Measurements from ENCODE around the gene TMEM158.

Gene TMEM158

GRCh38 chr3:45253316-45253715 lies 27.2 kb upstream of the TMEM158 start:
- Histone ChIP-seq H3K36me3 (ENCODE audit: control insufficient read depth, insufficient read depth, low read length) (no peaks in the 10 kb centered on the region), H3K9me3 (ENCODE audit: control insufficient read depth, insufficient read depth, low read length) (no peaks in the 10 kb centered on the region), H3K27me3 (ENCODE audit: control insufficient read depth, insufficient read depth, low read length) (no peaks in the 10 kb centered on the region), H3K4me1 (ENCODE audit: control insufficient read depth, insufficient read depth, low read length) (peaks cover 5% of the 10 kb centered on the region), H3K9ac (ENCODE audit: low read depth, low read length) (no peak overlapping the region), H3K4me3 (ENCODE audit: low read depth, low read length) (no peak overlapping the region)

GRCh38 chr3:45252826-45253225 lies 26.7 kb upstream of the TMEM158 start:
- Histone ChIP-seq H3K36me3 (ENCODE audit: control insufficient read depth, insufficient read depth, low read length) (no peaks in the 10 kb centered on the region), H3K4me1 (ENCODE audit: control insufficient read depth, insufficient read depth, low read length) (peaks cover 1% of the 10 kb centered on the region), H3K4me3 (ENCODE audit: low read depth, low read length) (no peak overlapping the region), H3K9ac (ENCODE audit: low read depth, low read length) (no peak overlapping the region), H3K27me3 (ENCODE audit: control insufficient read depth, insufficient read depth, low read length) (no peaks in the 10 kb centered on the region), H3K9me3 (ENCODE audit: control insufficient read depth, insufficient read depth, low read length) (no peaks in the 10 kb centered on the region)

- Histone ChIP-seq H3K4me1 (ENCODE audit: control insufficient read depth, insufficient read depth, low read length) (no peaks in the 10 kb centered on the region), H3K36me3 (ENCODE audit: control insufficient read depth, insufficient read depth, low read length) (no peaks in the 10 kb centered on the region), H3K4me3 (ENCODE audit: low read depth, low read length) (no peak overlapping the region), H3K9me3 (ENCODE audit: control insufficient read depth, insufficient read depth, low read length) (no peaks in the 10 kb centered on the region), H3K9ac (ENCODE audit: low read depth, low read length) (no peak overlapping the region), H3K27me3 (ENCODE audit: control insufficient read depth, insufficient read depth, low read length) (no peaks in the 10 kb centered on the region)
Measured at GRCh38 chr3:45249391-45249790, 23.3 kb upstream of the TMEM158 start.

GRCh38 chr3:45246241-45246640 lies 20.2 kb upstream of the TMEM158 start:
- no peaks in the 10 kb centered on the region for H3K9me3 ChIP-seq (ENCODE audit: control insufficient read depth, insufficient read depth, low read length)
- no peaks in the 10 kb centered on the region for H3K27me3 ChIP-seq (ENCODE audit: control insufficient read depth, insufficient read depth, low read length)

GRCh38 chr3:45244356-45244755 lies 18.3 kb upstream of the TMEM158 start:
- no peak overlapping the region for H3K9ac ChIP-seq (ENCODE audit: low read depth, low read length)
- H3K4me1 ChIP-seq (ENCODE audit: control insufficient read depth, insufficient read depth, low read length) = no peaks in the 10 kb centered on the region

More at GRCh38 chr3:45246241-45246640, 20.2 kb upstream of the TMEM158 start:
- Histone ChIP-seq H3K4me3 (ENCODE audit: low read depth, low read length) (no peak overlapping the region), H3K9ac (ENCODE audit: low read depth, low read length) (no peak overlapping the region), H3K4me1 (ENCODE audit: control insufficient read depth, insufficient read depth, low read length) (no peaks in the 10 kb centered on the region), H3K36me3 (ENCODE audit: control insufficient read depth, insufficient read depth, low read length) (no peaks in the 10 kb centered on the region)

GRCh38 chr3:45241206-45241605 lies 15.1 kb upstream of the TMEM158 start:
- H3K9ac ChIP-seq (ENCODE audit: low read depth, low read length) = no peak overlapping the region
- no peaks in the 10 kb centered on the region for H3K9me3 ChIP-seq (ENCODE audit: control insufficient read depth, insufficient read depth, low read length)
- no peaks in the 10 kb centered on the region for H3K4me1 ChIP-seq (ENCODE audit: control insufficient read depth, insufficient read depth, low read length)
- no peaks in the 10 kb centered on the region for H3K27me3 ChIP-seq (ENCODE audit: control insufficient read depth, insufficient read depth, low read length)
- no peaks in the 10 kb centered on the region for H3K36me3 ChIP-seq (ENCODE audit: control insufficient read depth, insufficient read depth, low read length)
- H3K4me3 ChIP-seq (ENCODE audit: low read depth, low read length) = no peak overlapping the region

More at GRCh38 chr3:45244356-45244755, 18.3 kb upstream of the TMEM158 start:
- H3K27me3 ChIP-seq (ENCODE audit: control insufficient read depth, insufficient read depth, low read length) = no peaks in the 10 kb centered on the region
- no peak overlapping the region for H3K4me3 ChIP-seq (ENCODE audit: low read depth, low read length)
- H3K9me3 ChIP-seq (ENCODE audit: control insufficient read depth, insufficient read depth, low read length) = no peaks in the 10 kb centered on the region
- H3K36me3 ChIP-seq (ENCODE audit: control insufficient read depth, insufficient read depth, low read length) = no peaks in the 10 kb centered on the region

- Histone ChIP-seq H3K9ac (ENCODE audit: low read depth, low read length) (no peak overlapping the region), H3K36me3 (ENCODE audit: control insufficient read depth, insufficient read depth, low read length) (no peaks in the 10 kb centered on the region), H3K4me1 (ENCODE audit: control insufficient read depth, insufficient read depth, low read length) (no peaks in the 10 kb centered on the region), H3K9me3 (ENCODE audit: control insufficient read depth, insufficient read depth, low read length) (no peaks in the 10 kb centered on the region), H3K4me3 (ENCODE audit: low read depth, low read length) (no peak overlapping the region), H3K27me3 (ENCODE audit: control insufficient read depth, insufficient read depth, low read length) (no peaks in the 10 kb centered on the region)
Measured at GRCh38 chr3:45240292-45240691, 14.2 kb upstream of the TMEM158 start.

GRCh38 chr3:45239254-45239653 lies 13.2 kb upstream of the TMEM158 start:
- no peaks in the 10 kb centered on the region for H3K4me1 ChIP-seq (ENCODE audit: control insufficient read depth, insufficient read depth, low read length)
- H3K36me3 ChIP-seq (ENCODE audit: control insufficient read depth, insufficient read depth, low read length) = no peaks in the 10 kb centered on the region
- H3K4me3 ChIP-seq (ENCODE audit: low read depth, low read length) = no peak overlapping the region
- no peak overlapping the region for H3K9ac ChIP-seq (ENCODE audit: low read depth, low read length)
- H3K9me3 ChIP-seq (ENCODE audit: control insufficient read depth, insufficient read depth, low read length) = no peaks in the 10 kb centered on the region
- no peaks in the 10 kb centered on the region for H3K27me3 ChIP-seq (ENCODE audit: control insufficient read depth, insufficient read depth, low read length)

GRCh38 chr3:45236964-45237363 lies 10.9 kb upstream of the TMEM158 start:
- H3K9me3 ChIP-seq (ENCODE audit: control insufficient read depth, insufficient read depth, low read length) = no peaks in the 10 kb centered on the region
- H3K27me3 ChIP-seq (ENCODE audit: control insufficient read depth, insufficient read depth, low read length) = no peaks in the 10 kb centered on the region

GRCh38 chr3:45235409-45235808 lies 9.3 kb upstream of the TMEM158 start:
- H3K27me3 ChIP-seq (ENCODE audit: control insufficient read depth, insufficient read depth, low read length) = no peaks in the 10 kb centered on the region
- H3K9ac ChIP-seq (ENCODE audit: low read depth, low read length) = no peak overlapping the region
- H3K36me3 ChIP-seq (ENCODE audit: control insufficient read depth, insufficient read depth, low read length) = no peaks in the 10 kb centered on the region
- no peak overlapping the region for H3K4me3 ChIP-seq (ENCODE audit: low read depth, low read length)
- peaks cover 2% of the 10 kb centered on the region for H3K4me1 ChIP-seq (ENCODE audit: control insufficient read depth, insufficient read depth, low read length)
- H3K9me3 ChIP-seq (ENCODE audit: control insufficient read depth, insufficient read depth, low read length) = no peaks in the 10 kb centered on the region

More at GRCh38 chr3:45236964-45237363, 10.9 kb upstream of the TMEM158 start:
- no peaks in the 10 kb centered on the region for H3K36me3 ChIP-seq (ENCODE audit: control insufficient read depth, insufficient read depth, low read length)
- H3K4me1 ChIP-seq (ENCODE audit: control insufficient read depth, insufficient read depth, low read length) = peaks cover 2% of the 10 kb centered on the region
- no peak overlapping the region for H3K9ac ChIP-seq (ENCODE audit: low read depth, low read length)
- no peak overlapping the region for H3K4me3 ChIP-seq (ENCODE audit: low read depth, low read length)

- no peak overlapping the region for H3K9ac ChIP-seq (ENCODE audit: low read depth, low read length)
Measured at GRCh38 chr3:45234250-45234649, 8.2 kb upstream of the TMEM158 start.

GRCh38 chr3:45232521-45232920 lies 6.4 kb upstream of the TMEM158 start:
- Histone ChIP-seq H3K27me3 (ENCODE audit: control insufficient read depth, insufficient read depth, low read length) (peaks cover 3% of the 10 kb centered on the region), H3K9ac (ENCODE audit: low read depth, low read length) (no peak overlapping the region), H3K9me3 (ENCODE audit: control insufficient read depth, insufficient read depth, low read length) (no peaks in the 10 kb centered on the region), H3K36me3 (ENCODE audit: control insufficient read depth, insufficient read depth, low read length) (no peaks in the 10 kb centered on the region), H3K4me3 (ENCODE audit: low read depth, low read length) (no peak overlapping the region), H3K4me1 (ENCODE audit: control insufficient read depth, insufficient read depth, low read length) (peaks cover 2% of the 10 kb centered on the region)

More at GRCh38 chr3:45234250-45234649, 8.2 kb upstream of the TMEM158 start:
- peaks cover 2% of the 10 kb centered on the region for H3K4me1 ChIP-seq (ENCODE audit: control insufficient read depth, insufficient read depth, low read length)
- H3K27me3 ChIP-seq (ENCODE audit: control insufficient read depth, insufficient read depth, low read length) = no peaks in the 10 kb centered on the region
- H3K4me3 ChIP-seq (ENCODE audit: low read depth, low read length) = no peak overlapping the region
- H3K9me3 ChIP-seq (ENCODE audit: control insufficient read depth, insufficient read depth, low read length) = no peaks in the 10 kb centered on the region
- H3K36me3 ChIP-seq (ENCODE audit: control insufficient read depth, insufficient read depth, low read length) = no peaks in the 10 kb centered on the region

Data from iPS-15b (cell line).